ENCODE data around the gene MLLT10.
A peak's percentile ranks its signal among the peaks of the same experiment; 100 is the strongest.
"Not testable (repeated sequence)": the region's sequence is repeated elsewhere in the genome, so short reads cannot be mapped to it uniquely, and the experiment has no call there.

MLLT10 gene

GRCh38 chr10:21600804-21601433, 66.9 kb downstream of the MLLT10 start:
- no peak for ATAC-seq

GRCh38 chr10:21602313-21602712, 68.3 kb downstream of the MLLT10 start:
- Mint-ChIP-seq H3K4me1 (peaks cover 42% of the 10 kb centered on the region), H3K36me3 (peaks cover 45% of the 10 kb centered on the region), H3K27me3 (no peaks in the 10 kb centered on the region), H3K27ac (no peak overlapping the region), H3K4me3 (no peak overlapping the region), H3K9me3 (no peaks in the 10 kb centered on the region)
- no peak for ATAC-seq

More at GRCh38 chr10:21600804-21601433, 66.9 kb downstream of the MLLT10 start:
- Mint-ChIP-seq H3K4me1 (peaks cover 34% of the 10 kb centered on the region), H3K27me3 (no peaks in the 10 kb centered on the region), H3K4me3 (no peak overlapping the region), H3K36me3 (peaks cover 34% of the 10 kb centered on the region), H3K27ac (peak overlapping the region; percentile 28), H3K9me3 (no peaks in the 10 kb centered on the region)

- Mint-ChIP-seq H3K4me3 (no peak overlapping the region), H3K27me3 (no peaks in the 10 kb centered on the region), H3K36me3 (peaks cover 46% of the 10 kb centered on the region), H3K27ac (no peak overlapping the region), H3K4me1 (peaks cover 45% of the 10 kb centered on the region), H3K9me3 (peaks cover under 1% of the 10 kb centered on the region)
- ATAC-seq, result no peak
Measured at GRCh38 chr10:21603721-21604120, 69.7 kb downstream of the MLLT10 start.

- peaks cover 47% of the 10 kb centered on the region for H3K4me1 Mint-ChIP-seq
- no peak overlapping the region for H3K27ac Mint-ChIP-seq
- ATAC-seq, result no peak
- H3K36me3 Mint-ChIP-seq, result peaks cover 55% of the 10 kb centered on the region
- H3K4me3 Mint-ChIP-seq, result no peak overlapping the region
- H3K27me3 Mint-ChIP-seq, result no peaks in the 10 kb centered on the region
- peaks cover 5% of the 10 kb centered on the region for H3K9me3 Mint-ChIP-seq
Measured at GRCh38 chr10:21604651-21605050, 70.6 kb downstream of the MLLT10 start.

GRCh38 chr10:21607907-21608306, 73.9 kb downstream of the MLLT10 start:
- H3K27me3 Mint-ChIP-seq, result no peaks in the 10 kb centered on the region

GRCh38 chr10:21614000-21614399, 80.0 kb downstream of the MLLT10 start:
- Mint-ChIP-seq H3K9me3 (peaks cover 1% of the 10 kb centered on the region), H3K27ac (no peak overlapping the region), H3K36me3 (peaks cover 31% of the 10 kb centered on the region), H3K4me3 (no peak overlapping the region), H3K27me3 (no peaks in the 10 kb centered on the region), H3K4me1 (peaks cover 17% of the 10 kb centered on the region)
- ATAC-seq, result no peak

More at GRCh38 chr10:21607907-21608306, 73.9 kb downstream of the MLLT10 start:
- H3K9me3 Mint-ChIP-seq, result peaks cover 5% of the 10 kb centered on the region
- no peak overlapping the region for H3K4me3 Mint-ChIP-seq
- H3K36me3 Mint-ChIP-seq, result peaks cover 57% of the 10 kb centered on the region
- no peak overlapping the region for H3K27ac Mint-ChIP-seq
- no peak for ATAC-seq
- peaks cover 43% of the 10 kb centered on the region for H3K4me1 Mint-ChIP-seq

- H3K36me3 Mint-ChIP-seq, result peaks cover 25% of the 10 kb centered on the region
- H3K4me1 Mint-ChIP-seq, result peaks cover 6% of the 10 kb centered on the region
- H3K9me3 Mint-ChIP-seq, result no peaks in the 10 kb centered on the region
- H3K27ac Mint-ChIP-seq, result no peak overlapping the region
- ATAC-seq, result no peak
- no peak overlapping the region for H3K4me3 Mint-ChIP-seq
- no peaks in the 10 kb centered on the region for H3K27me3 Mint-ChIP-seq
Measured at GRCh38 chr10:21617267-21617666, 83.2 kb downstream of the MLLT10 start.

- peaks cover 60% of the 10 kb centered on the region for H3K36me3 Mint-ChIP-seq
- no peaks in the 10 kb centered on the region for H3K4me1 Mint-ChIP-seq
- no peaks in the 10 kb centered on the region for H3K27me3 Mint-ChIP-seq
- ATAC-seq, result no peak
- no peak overlapping the region for H3K27ac Mint-ChIP-seq
- H3K4me3 Mint-ChIP-seq, result no peak overlapping the region
- no peaks in the 10 kb centered on the region for H3K9me3 Mint-ChIP-seq
Measured at GRCh38 chr10:21623291-21623690, 89.3 kb downstream of the MLLT10 start.

- not testable (repeated sequence) for H3K27me3 Mint-ChIP-seq, H3K27ac Mint-ChIP-seq, H3K4me1 Mint-ChIP-seq, H3K4me3 Mint-ChIP-seq, ATAC-seq, H3K9me3 Mint-ChIP-seq
- H3K36me3 Mint-ChIP-seq, result peaks cover 61% of the 10 kb centered on the region
Measured at GRCh38 chr10:21624421-21624820, 90.4 kb downstream of the MLLT10 start.

GRCh38 chr10:21624951-21625350, 90.9 kb downstream of the MLLT10 start:
- Mint-ChIP-seq H3K27ac (no peak overlapping the region), H3K27me3 (no peaks in the 10 kb centered on the region), H3K4me3 (no peak overlapping the region), H3K4me1 (no peaks in the 10 kb centered on the region), H3K36me3 (peaks cover 61% of the 10 kb centered on the region), H3K9me3 (no peaks in the 10 kb centered on the region)
- no peak for ATAC-seq

- H3K36me3 Mint-ChIP-seq, result peaks cover 63% of the 10 kb centered on the region
- H3K27me3 Mint-ChIP-seq, result no peaks in the 10 kb centered on the region
- no peak overlapping the region for H3K27ac Mint-ChIP-seq
- no peaks in the 10 kb centered on the region for H3K4me1 Mint-ChIP-seq
- ATAC-seq, result no peak
- no peak overlapping the region for H3K4me3 Mint-ChIP-seq
- no peaks in the 10 kb centered on the region for H3K9me3 Mint-ChIP-seq
Measured at GRCh38 chr10:21625623-21626229, 91.7 kb downstream of the MLLT10 start.

GRCh38 chr10:21626457-21627161, 92.6 kb downstream of the MLLT10 start:
- H3K27ac Mint-ChIP-seq, result no peak overlapping the region
- no peak for ATAC-seq
- no peak overlapping the region for H3K4me3 Mint-ChIP-seq
- H3K9me3 Mint-ChIP-seq, result no peaks in the 10 kb centered on the region
- H3K36me3 Mint-ChIP-seq, result peaks cover 72% of the 10 kb centered on the region
- H3K27me3 Mint-ChIP-seq, result no peaks in the 10 kb centered on the region
- H3K4me1 Mint-ChIP-seq, result no peaks in the 10 kb centered on the region

GRCh38 chr10:21627331-21627730, 93.3 kb downstream of the MLLT10 start:
- no peak overlapping the region for H3K4me3 Mint-ChIP-seq
- no peak overlapping the region for H3K27ac Mint-ChIP-seq
- no peaks in the 10 kb centered on the region for H3K4me1 Mint-ChIP-seq
- no peaks in the 10 kb centered on the region for H3K27me3 Mint-ChIP-seq
- peaks cover 75% of the 10 kb centered on the region for H3K36me3 Mint-ChIP-seq
- no peak for ATAC-seq
- H3K9me3 Mint-ChIP-seq, result no peaks in the 10 kb centered on the region

- Mint-ChIP-seq H3K4me1 (no peaks in the 10 kb centered on the region), H3K4me3 (no peak overlapping the region), H3K9me3 (no peaks in the 10 kb centered on the region), H3K27ac (no peak overlapping the region), H3K36me3 (peaks cover 75% of the 10 kb centered on the region), H3K27me3 (no peaks in the 10 kb centered on the region)
- no peak for ATAC-seq
Measured at GRCh38 chr10:21628023-21628422, 94.0 kb downstream of the MLLT10 start.

- not testable (repeated sequence) for H3K4me3 Mint-ChIP-seq, H3K4me1 Mint-ChIP-seq, H3K9me3 Mint-ChIP-seq, H3K27ac Mint-ChIP-seq, H3K27me3 Mint-ChIP-seq, ATAC-seq
- H3K36me3 Mint-ChIP-seq, result peaks cover 75% of the 10 kb centered on the region
Measured at GRCh38 chr10:21628645-21629044, 94.6 kb downstream of the MLLT10 start.

Data from stimulated activated memory B cell treated with anti-CD40 and anti-IgM and Interleukin-4, amounts not matched to agents 10 μg/mL and 1 μg/mL and 100 μg/mL, for 72 hours (primary cell).